GM21786 (cell line): Measurements from ENCODE around the gene ENAH.

Experiments
- ATAC-seq: cut with Tn5 transposase; IDR thresholded peaks from one replicate; pipeline ENCODE4 v1.9.1; 2021; ENCODE audit not compliant: unreplicated experiment

Gene ENAH

GRCh38 chr1:225461533-225462428 is 191.1 kb downstream of the ENAH start:
- no peak for ATAC-seq

DNA sequence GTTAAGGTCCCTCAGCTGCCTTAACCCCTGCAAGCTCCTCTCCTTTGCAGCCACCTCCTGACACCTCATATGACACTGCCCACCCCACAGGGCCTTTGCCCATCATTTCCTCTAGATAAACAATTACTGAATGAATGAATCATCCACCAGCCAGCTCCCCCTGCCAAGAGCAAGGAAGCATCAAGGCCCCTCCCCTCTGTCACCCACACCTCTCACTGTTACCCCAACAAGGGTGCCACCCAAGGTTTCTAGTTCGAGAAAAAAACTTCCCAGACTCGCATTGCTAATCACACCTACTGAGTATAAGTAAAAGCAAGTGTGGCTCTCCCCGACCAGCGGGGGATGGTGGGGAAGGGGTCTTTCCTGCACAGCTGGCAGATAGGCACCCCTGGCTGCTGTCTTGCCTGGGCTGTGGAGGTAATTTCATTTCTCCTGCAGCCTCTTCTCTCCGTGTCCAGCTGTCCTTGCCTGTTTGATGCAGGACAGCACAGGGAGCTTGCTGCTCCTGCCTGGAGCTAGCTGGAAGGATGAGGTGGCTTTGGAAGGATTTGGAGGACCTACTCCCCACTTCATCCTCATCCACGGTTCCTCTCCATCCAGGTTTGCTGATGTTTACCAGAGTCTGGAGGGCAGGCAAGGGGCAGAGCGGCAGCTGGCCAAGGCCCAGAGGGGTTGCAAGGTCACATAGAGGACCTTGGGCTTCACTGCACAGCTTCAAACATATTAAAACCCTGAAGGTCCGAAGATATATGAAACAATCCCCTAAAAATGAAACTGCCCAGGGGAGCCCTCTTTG is 192.0 kb downstream of the ENAH start:
- ATAC-seq = no peak

- ATAC-seq = no peak
Observed at GRCh38 chr1:225460021-225460736, 192.7 kb downstream of the ENAH start.

DNA sequence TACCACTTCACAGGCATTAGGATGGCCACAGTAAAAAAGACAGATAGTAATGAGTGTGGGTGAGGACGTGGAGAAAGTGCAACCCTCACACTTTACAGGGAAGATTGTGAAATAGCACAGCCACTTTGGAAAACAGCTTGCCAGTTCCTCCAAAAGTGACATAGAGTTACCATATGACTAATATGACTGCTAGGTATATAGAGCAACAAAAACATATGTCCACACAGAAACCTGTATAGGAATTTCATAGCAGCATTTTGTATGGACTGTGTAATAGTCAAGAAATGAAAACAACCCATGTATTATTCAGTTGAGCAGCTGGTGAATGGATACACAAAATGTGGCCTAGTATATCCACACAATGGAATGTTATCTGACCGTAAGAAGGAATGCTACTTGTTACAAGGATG is 194.7 kb downstream of the ENAH start:
- no peak for ATAC-seq

GRCh38 chr1:225454733-225455132 is 198.2 kb downstream of the ENAH start:
- ATAC-seq = no peak

DNA sequence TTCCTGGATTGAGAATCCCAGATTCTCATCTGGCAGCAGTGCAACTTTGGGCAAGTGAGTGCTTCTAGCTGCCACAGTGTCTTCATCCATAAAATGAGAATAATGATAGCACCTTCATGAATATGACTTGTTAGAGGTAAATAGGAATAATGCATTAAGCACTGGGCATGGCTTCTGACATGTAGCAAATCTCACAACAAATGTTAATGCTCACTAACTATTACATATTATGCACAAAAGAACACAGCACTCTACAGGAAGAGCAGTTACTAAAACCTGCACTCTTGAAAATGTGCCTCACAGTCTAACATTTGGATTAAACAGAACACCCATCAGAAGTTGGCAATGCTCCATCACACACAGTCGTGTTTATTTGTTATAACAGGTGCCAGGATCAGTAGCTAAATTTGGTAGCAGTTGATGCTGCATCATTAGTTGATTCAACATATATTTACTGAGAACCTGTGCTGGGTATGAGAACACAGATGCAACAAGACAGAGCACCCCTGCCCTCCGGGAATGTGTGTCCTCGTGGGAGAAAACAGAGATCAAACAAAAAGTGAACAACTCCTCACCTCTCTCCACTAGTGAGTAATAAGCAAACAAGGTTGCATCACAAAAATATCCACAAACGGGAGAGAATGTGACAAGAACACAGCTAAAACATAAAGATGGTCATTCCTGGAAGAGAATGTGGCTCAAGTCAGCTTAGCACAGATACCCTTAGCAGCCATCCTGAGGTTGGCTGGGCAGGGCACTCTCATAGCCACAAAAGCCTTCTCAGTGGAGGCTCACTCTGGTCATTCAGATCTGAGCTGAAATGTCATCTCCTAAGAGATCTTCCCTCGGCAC is 198.9 kb downstream of the ENAH start:
- no peak for ATAC-seq

DNA sequence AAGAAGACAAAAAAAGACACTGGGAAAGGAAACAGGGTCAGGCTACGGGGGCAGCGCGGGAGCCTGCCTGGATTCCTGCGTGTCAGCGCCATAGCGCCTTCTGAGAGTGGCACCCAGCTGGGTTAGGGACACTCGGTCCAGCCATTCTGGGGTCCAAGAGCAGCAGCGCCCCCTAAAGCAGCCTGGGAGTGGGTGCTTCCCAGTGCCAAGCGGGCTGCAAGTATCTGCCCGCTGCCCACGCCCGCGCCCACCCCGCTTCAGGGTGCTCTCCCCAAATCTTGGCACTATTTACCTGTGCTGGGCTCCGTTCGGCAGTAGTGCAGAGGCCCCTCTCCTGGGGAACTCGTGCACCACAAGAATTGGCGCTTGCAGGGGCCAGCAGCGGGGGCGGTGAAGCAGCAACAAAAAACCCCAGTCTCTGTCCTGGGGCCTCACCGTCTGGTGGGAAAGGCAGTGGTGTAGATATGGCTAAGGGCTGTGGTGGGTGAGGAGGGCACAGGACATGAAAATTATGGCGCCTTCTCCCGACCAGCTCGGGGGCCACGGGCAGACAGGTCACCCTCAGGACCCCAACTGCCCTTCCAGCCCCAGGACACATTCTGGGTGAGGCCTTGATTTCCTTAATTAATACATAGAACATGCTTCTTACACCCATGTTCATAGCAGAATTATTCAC is 200.9 kb downstream of the ENAH start:
- no peak for ATAC-seq

DNA sequence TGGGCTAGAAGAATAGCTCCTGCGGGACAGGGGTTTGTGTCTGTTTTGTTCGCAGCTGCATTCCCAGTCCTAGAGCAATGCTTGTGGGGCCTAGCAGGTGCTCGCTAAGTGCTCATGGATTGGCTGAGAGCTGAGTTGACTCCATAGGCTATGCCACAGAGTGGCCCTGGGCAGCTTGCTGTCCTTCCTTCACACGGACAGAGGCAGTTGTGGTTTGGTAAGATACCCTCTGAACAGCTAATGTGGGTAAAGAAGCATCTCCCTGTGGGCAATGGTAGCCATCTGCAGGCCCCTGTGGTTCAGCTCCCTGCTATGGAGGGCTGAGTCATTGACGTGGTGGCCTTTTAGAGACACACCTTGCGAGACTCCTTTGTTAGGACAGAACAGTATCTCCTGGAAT is 201.6 kb downstream of the ENAH start:
- ATAC-seq = no peak

DNA sequence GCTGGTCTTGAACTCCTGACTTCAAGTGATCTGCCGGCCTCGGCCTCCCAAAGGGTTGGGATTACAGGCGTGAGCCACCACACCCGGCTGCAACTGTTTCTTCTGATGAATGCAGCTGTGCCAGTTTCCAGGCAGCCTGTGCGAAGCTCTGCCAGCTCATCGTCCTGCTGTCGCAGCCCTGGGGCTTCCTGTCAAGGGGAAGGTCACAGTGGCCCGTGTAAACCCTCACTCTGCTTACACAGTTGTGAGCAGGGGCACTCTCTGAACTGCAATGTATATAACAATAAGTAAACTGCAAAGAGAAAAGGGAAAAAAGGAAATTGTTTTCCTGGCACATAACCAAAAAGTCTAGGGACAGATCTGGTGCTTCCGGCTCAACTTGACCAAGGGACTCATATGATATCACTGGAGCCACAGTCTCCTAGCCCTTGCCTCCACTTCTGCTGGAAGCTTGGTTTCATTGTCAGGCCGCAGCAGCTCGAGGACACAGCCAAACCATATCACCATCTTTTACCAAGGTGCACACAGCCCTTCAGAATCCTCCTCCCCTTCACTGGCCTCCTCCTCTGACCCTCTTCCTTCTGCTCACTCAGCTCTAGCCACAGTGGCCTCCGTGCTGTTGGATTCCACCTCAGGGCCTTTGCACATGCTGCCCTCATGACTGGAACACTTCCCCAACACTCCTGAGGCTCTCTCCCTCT is 202.3 kb downstream of the ENAH start:
- no peak for ATAC-seq

DNA sequence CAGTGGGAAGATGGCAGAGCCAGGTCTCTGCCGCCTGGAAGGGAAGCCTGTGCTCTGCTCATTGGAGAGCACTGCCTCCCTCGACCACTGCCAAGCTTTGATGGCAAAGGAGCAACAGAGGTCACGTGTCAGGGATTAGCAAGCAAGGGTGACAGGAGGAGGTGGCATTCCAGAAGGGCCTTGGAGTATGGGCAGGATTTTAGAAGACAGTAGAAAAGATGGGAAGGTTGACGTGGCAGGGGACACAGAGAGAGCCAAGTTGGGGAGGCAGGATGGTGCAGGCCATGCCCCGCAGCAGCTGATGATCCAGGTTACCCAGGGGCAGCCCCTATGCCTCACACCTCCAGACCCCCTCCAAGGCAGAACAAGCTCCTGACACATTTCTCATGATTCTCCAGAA is 203.1 kb downstream of the ENAH start:
- no peak for ATAC-seq

DNA sequence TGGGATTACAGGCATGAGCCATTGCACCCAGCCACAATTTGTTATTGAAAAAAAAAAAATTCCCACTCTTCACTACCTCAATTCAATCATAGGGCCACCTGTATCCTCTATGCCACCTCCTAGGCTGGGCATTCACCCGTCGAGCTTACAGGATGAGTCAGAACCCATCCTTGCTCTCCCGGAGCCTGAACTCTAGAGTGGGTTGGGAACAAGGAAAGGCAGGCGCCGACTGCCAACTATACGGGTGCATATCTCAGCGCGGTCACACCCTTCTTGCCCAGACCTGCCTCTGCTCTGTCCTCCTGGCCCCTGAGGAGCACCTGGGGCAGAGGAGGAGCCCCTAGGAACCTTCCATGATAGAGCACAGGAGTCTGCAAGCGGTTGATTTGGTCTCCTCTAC is 203.7 kb downstream of the ENAH start:
- ATAC-seq = no peak

GRCh38 chr1:225448146-225448805 is 204.6 kb downstream of the ENAH start:
- ATAC-seq = no peak

- no peak for ATAC-seq
Observed at GRCh38 chr1:225447650-225448089, 205.3 kb downstream of the ENAH start.

- ATAC-seq = no peak
Observed at GRCh38 chr1:225446981-225447615, 205.8 kb downstream of the ENAH start.

DNA sequence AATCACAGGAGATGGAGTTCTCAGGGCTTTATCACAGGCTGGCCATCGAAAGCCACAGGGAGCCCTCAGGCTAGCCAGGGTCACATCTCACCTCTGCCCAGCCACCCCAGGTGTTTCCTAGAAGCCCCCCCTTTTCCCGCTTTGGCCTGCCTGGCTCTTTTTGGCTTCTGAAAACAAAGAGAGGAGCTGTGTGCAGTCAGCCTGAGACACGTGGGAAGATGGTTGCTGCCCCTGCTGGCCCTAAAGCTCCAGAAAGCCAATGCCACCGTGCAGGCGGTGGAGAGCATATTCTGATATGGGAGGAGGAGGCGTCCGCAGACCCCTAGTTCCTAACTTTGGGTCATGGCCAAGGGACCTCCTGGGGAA is 206.3 kb downstream of the ENAH start:
- ATAC-seq = no peak

DNA sequence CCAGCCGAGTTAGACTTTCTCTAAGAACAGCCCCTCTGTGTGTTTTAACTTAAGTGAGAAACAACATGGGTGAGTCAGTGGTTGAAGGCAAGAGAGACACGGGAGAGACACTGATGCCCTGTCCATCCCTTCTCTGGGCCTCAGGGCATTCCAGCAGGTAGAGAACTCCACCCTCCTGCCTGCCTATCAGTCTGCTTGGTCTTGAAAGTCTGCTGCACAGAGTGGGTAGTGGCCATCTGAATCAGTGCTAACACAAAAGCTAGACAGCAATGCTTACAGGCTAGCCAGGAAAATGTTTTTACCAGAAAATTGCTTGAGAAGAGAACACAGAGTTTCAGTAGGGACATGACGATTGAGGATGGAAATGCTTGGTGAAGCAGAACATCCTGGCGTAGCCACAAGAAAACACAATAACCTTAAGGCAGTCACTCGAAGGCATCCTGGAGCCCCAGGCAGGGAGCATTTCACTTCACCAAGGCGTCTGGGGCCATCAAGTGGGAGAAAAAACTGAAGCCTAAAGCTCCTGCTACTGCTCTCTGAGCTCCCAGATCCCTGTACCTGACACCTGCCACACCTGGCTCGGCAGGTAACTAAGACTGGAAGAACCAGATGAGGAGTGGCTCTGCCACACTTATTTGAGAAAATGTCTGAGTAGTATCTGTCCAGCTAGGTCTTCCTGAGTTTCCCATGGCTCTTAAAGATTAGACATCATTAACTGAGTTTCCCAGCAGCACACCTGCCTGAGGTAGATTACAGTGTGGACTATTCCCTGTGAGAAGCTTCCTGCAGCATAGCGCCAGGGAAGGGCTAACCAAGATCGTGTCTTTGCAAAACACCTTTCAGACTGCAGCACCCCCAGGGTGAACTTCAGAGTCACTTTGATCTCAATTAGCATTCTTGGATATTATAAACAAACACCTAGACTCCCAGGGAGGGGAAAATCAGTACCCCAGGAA is 207.0 kb downstream of the ENAH start:
- no peak for ATAC-seq

DNA sequence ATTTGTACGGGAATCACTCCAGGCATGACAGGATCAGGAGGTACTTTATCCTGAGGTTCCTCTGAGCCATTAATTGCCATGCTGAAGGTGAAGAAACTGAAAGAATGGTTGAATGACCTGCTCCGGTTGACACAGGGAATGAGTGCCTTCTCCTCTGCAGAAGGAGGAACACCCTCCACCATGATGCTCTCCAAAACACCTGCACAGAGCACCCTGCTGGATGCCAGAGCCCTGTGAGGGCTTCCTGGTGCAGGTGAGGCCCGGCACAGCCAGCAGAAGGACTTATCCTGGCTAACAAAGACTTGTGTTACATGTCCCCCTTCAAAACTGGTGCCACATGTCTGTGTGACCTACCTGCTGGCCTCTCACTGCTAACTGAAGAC is 210.8 kb downstream of the ENAH start:
- ATAC-seq = no peak
